H1 (cell line): ENCODE measurements around the gene SUGP2. TPM values are rescaled to one million over a fixed set of nuclear protein-coding genes. Genes with fewer than 3 reads are reported as not detected.

Experiments used
- CTCF ChIA-PET: fragments of 300-600 bp; sonication (Branson Sonifier 250); formaldehyde crosslinking; loops from one replicate; lab custom pipeline; 2021; ENCODE audit not compliant: partially characterized antibody; lab: Charles Lee
- POLR2A ChIA-PET: fragments of 300-600 bp; sonication (Branson Sonifier 250); formaldehyde crosslinking; loops from one replicate; lab custom pipeline; 2021; ENCODE audit warnings: inconsistent platforms; ENCODE audit not compliant: partially characterized antibody; lab: Charles Lee
- DNase-seq, 2 experiments: peaks; one replicate each; pipeline versions ENCODE4 v3.0.0 to v3.0.0-alpha.2; 2010 to 2022; ENCODE audit warnings: low spot score in 2 of 2, low read depth in 1 of 2, mixed read lengths in 1 of 2
- FAIRE-seq: peaks from 2 replicates; lab custom pipeline; 2011; peaks lifted over from hg19 to GRCh38; lab: Jason Lieb, UNC
- H2AFZ ChIP-seq: 2 replicates; pipeline ENCODE4 v1.8.1; 2012; ENCODE audit warnings: low read length, inconsistent platforms
- H2AK5ac ChIP-seq: 2 replicates; pipeline ENCODE4 v1.6.1; 2013; ENCODE audit warnings: low read depth, low read length
- H2BK120ac ChIP-seq: replicated peaks from 2 replicates; pipeline ENCODE3; 2013; ENCODE audit warnings: low read depth, low read length, inconsistent platforms
- H2BK12ac ChIP-seq: 2 replicates; pipeline ENCODE4 v1.6.1; 2013; ENCODE audit warnings: low read depth, low read length
- H2BK15ac ChIP-seq: 2 replicates; pipeline ENCODE4 v1.6.1; 2013; ENCODE audit warnings: low read length
- H2BK20ac ChIP-seq: 2 replicates; pipeline ENCODE4 v1.6.1; 2013; ENCODE audit warnings: low read length
- H2BK5ac ChIP-seq: 2 replicates; pipeline ENCODE4 v1.6.1; 2013; ENCODE audit warnings: low read depth, low read length
- H3K14ac ChIP-seq: 2 replicates; pipeline ENCODE4 v1.6.1; 2013; ENCODE audit warnings: inconsistent platforms; ENCODE audit not compliant: insufficient read length
- H3K18ac ChIP-seq: 2 replicates; pipeline ENCODE4 v1.6.1; 2013; ENCODE audit warnings: low read length; ENCODE audit errors: extremely low read depth
- H3K23ac ChIP-seq: 2 replicates; pipeline ENCODE4 v1.6.1; 2013; ENCODE audit warnings: inconsistent platforms; ENCODE audit not compliant: insufficient read length
- H3K23me2 ChIP-seq: 2 replicates; pipeline ENCODE4 v1.6.1; 2013; ENCODE audit warnings: low read depth, low read length
- H3K27ac ChIP-seq: 2 replicates; pipeline ENCODE4 v1.6.1; 2011; ENCODE audit warnings: low read depth, low read length, inconsistent platforms
- H3K27me3 ChIP-seq, 4 experiments: replicated peaks in 1 of 4; 1 replicate in 1 of 4; 2 replicates in 3 of 4; pipeline versions ENCODE4 v1.6.1 to v1.8.1; 2011 to 2013; ENCODE audit warnings: low read length in 3 of 4, mild to moderate bottlenecking in 3 of 4, inconsistent platforms in 2 of 4, mixed read lengths in 2 of 4, moderate library complexity in 1 of 4; ENCODE audit not compliant: control insufficient read depth in 3 of 4, insufficient read depth in 3 of 4; ENCODE audit errors: extremely low read depth in 1 of 4
- H3K36me3 ChIP-seq, 4 experiments: 2 replicates each; pipeline versions ENCODE4 v1.6.1 to v1.8.1; 2011 to 2013; ENCODE audit warnings: mild to moderate bottlenecking in 4 of 4, low read length in 3 of 4, moderate library complexity in 2 of 4, control low read depth in 1 of 4, inconsistent platforms in 1 of 4; ENCODE audit not compliant: insufficient read depth in 4 of 4, control insufficient read depth in 2 of 4
- H3K4ac ChIP-seq: replicated peaks from 2 replicates; pipeline ENCODE3; 2013; ENCODE audit warnings: low read length, low read depth, mixed read lengths, inconsistent platforms; ENCODE audit not compliant: insufficient read length
- H3K4me1 ChIP-seq, 4 experiments: replicated peaks in 1 of 4; 1 replicate in 1 of 4; 2 replicates in 3 of 4; pipeline versions ENCODE4 v1.6.1 to v1.8.1; 2011 to 2013; ENCODE audit warnings: low read length in 3 of 4, inconsistent platforms in 2 of 4, mixed read lengths in 1 of 4; ENCODE audit not compliant: insufficient read depth in 4 of 4, control insufficient read depth in 3 of 4
- H3K4me2 ChIP-seq, 2 experiments: 2 replicates each; pipeline versions ENCODE4 v1.6.1 to v1.8.1; 2011 to 2013; ENCODE audit warnings: low read depth in 2 of 2, low read length in 2 of 2, control low read depth in 1 of 2, inconsistent platforms in 1 of 2, mild to moderate bottlenecking in 1 of 2; ENCODE audit not compliant: insufficient read depth in 1 of 2
- H3K4me3 ChIP-seq, 4 experiments: fragments of 200-600, 300-600 bp in 1 of 4; sonication (generic), shearing (Covaris generic), sonication (Bioruptor Twin) in 1 of 4; 2 replicates each; pipeline versions ENCODE4 v1.5.1 to v1.8.1; 2011 to 2016; ENCODE audit warnings: low read length in 4 of 4, low read depth in 3 of 4, control low read depth in 2 of 4, inconsistent platforms in 2 of 4, mild to moderate bottlenecking in 2 of 4, mixed read lengths in 1 of 4, moderate library complexity in 1 of 4; ENCODE audit not compliant: insufficient read depth in 2 of 4; ENCODE audit errors: extremely low read depth in 1 of 4
- H3K56ac ChIP-seq: replicated peaks from 2 replicates; pipeline ENCODE3; 2013; ENCODE audit warnings: low read depth, mild to moderate bottlenecking, mixed read lengths, low read length, inconsistent platforms; ENCODE audit not compliant: insufficient read length
- H3K79me1 ChIP-seq: 2 replicates; pipeline ENCODE4 v1.6.1; 2013; ENCODE audit warnings: low read depth, low read length, control low read depth
- H3K79me2 ChIP-seq, 2 experiments: 2 replicates each; pipeline versions ENCODE4 v1.6.1 to v1.8.1; 2012 to 2013; ENCODE audit warnings: low read length in 2 of 2, mild to moderate bottlenecking in 2 of 2, inconsistent platforms in 1 of 2; ENCODE audit not compliant: insufficient read depth in 2 of 2, control insufficient read depth in 1 of 2
- H3K9ac ChIP-seq, 4 experiments: replicated peaks in 1 of 4; 1 replicate in 1 of 4; 2 replicates in 3 of 4; pipeline versions ENCODE4 v1.6.1 to v1.8.1; 2011 to 2013; ENCODE audit warnings: low read depth in 3 of 4, low read length in 3 of 4, control low read depth in 2 of 4, mild to moderate bottlenecking in 2 of 4, moderate library complexity in 2 of 4, inconsistent platforms in 1 of 4; ENCODE audit errors: extremely low read depth in 1 of 4
- H3K9me3 ChIP-seq, 2 experiments: 2 replicates each; pipeline versions ENCODE4 v1.6.1 to v1.8.1; 2012 to 2013; ENCODE audit warnings: mild to moderate bottlenecking in 2 of 2, moderate library complexity in 2 of 2, control low read depth in 1 of 2, inconsistent platforms in 1 of 2, low read depth in 1 of 2, low read length in 1 of 2, mixed read lengths in 1 of 2; ENCODE audit not compliant: insufficient read depth in 2 of 2
- H4K20me1 ChIP-seq, 2 experiments: replicated peaks in 1 of 2; 2 replicates each; pipeline versions ENCODE3 to v1.8.1; 2011 to 2013; ENCODE audit warnings: inconsistent platforms in 2 of 2, low read length in 2 of 2, mild to moderate bottlenecking in 1 of 2; ENCODE audit not compliant: insufficient read depth in 2 of 2, control insufficient read depth in 1 of 2
- H4K5ac ChIP-seq: 2 replicates; pipeline ENCODE4 v1.6.1; 2013; ENCODE audit warnings: low read length, low read depth, mixed read lengths, inconsistent platforms; ENCODE audit not compliant: insufficient read length
- H4K8ac ChIP-seq: 2 replicates; pipeline ENCODE4 v1.8.0; 2013; ENCODE audit warnings: mild to moderate bottlenecking, moderate library complexity, low read length, inconsistent platforms; ENCODE audit not compliant: insufficient read depth; ENCODE audit errors: extremely low read depth
- H4K91ac ChIP-seq: replicated peaks from 2 replicates; pipeline ENCODE3; 2013; ENCODE audit warnings: low read length, mixed read lengths, inconsistent platforms; ENCODE audit not compliant: insufficient read length
- ASH2L ChIP-seq: fragments of 200-600, 300-600 bp; sonication (generic); IDR thresholded peaks from one replicate; pipeline ENCODE4 v1.7.1; 2017; ENCODE audit warnings: low read length
- BCL11A ChIP-seq, 2 experiments: IDR thresholded peaks; one replicate each; pipeline ENCODE4 v1.6.1; 2011; ENCODE audit warnings: low read depth in 2 of 2, low read length in 2 of 2, mild to moderate bottlenecking in 2 of 2
- EZH2 ChIP-seq: fragments of 200-600 bp; sonication (generic); IDR thresholded peaks from 2 replicates; pipeline ENCODE4 v1.7.1; 2012; ENCODE audit warnings: low read depth, mild to moderate bottlenecking, moderate library complexity, low read length, inconsistent platforms; ENCODE audit not compliant: severe bottlenecking
- MAX ChIP-seq: IDR thresholded peaks from 2 replicates; pipeline ENCODE4 v1.6.1; 2012; ENCODE audit warnings: inconsistent platforms
- RBBP5 ChIP-seq: IDR thresholded peaks from 2 replicates; pipeline ENCODE4 v1.7.1; 2012; ENCODE audit warnings: low read depth, mild to moderate bottlenecking, inconsistent platforms, low read length, moderate library complexity, borderline replicate concordance
- RNF2 ChIP-seq: fragments of 200-900, 300-1000 bp; sonication (generic); IDR thresholded peaks from 2 replicates; pipeline ENCODE4 v1.7.1; 2016; ENCODE audit warnings: borderline replicate concordance, low read depth, mild to moderate bottlenecking, antibody characterized with exemption, low read length; ENCODE audit not compliant: poor library complexity, severe bottlenecking; ENCODE audit errors: missing control alignments
- TBP ChIP-seq: IDR thresholded peaks from 2 replicates; pipeline ENCODE4 v1.6.1; 2011; ENCODE audit warnings: low read depth, low read length, improper control_type of control experiment
- WGBS, 2 experiments: shearing (Covaris generic) in 1 of 2; methylation state at CpG; one replicate each; pipeline versions ENCODE4 v1.1.6 to v1.1.7; 2013 to 2015; ENCODE audit warnings: low lambda C conversion rate in 2 of 2, mixed read lengths in 2 of 2, inconsistent platforms in 1 of 2, low coverage in 1 of 2, missing lambda C conversion rate in 1 of 2; ENCODE audit not compliant: insufficient replicate concordance in 2 of 2, insufficient coverage in 1 of 2, insufficient read length in 1 of 2; ENCODE audit errors: extremely low coverage in 1 of 2, missing lambda C conversion rate in 1 of 2; 5-methylcytosine and 5-hydroxymethylcytosine counted together
- polyA plus RNA-seq, 7 experiments: library from polyadenylated mRNA; depleted of rRNA in 3 of 7; stranded (reverse) in 5 of 7; unstranded in 2 of 7; fragments of >200 nt in 5 of 7; fragments of 200-250 nt in 2 of 7; gene quantifications; 1 replicate in 5 of 7; 2 replicates in 1 of 7; 4 replicates in 1 of 7; pipeline versions ENCODE4 v1.2.1 to v1.2.3, GENCODE V29; 2011 to 2013; ENCODE audit warnings: missing spikeins in 2 of 7, mixed read lengths in 2 of 7
- total RNA-seq: library from RNA; stranded (reverse); fragmentation: NEBNext Ultra II Directional; extraction: Animal tissue kit (Norgen Biotek cat#: 25700); gene quantifications from 2 replicates; pipeline ENCODE4 v1.2.1, GENCODE V29; 2021

Gene SUGP2
- total and polyA plus RNA-seq, 2 of the 8 experiments (the other 6 are each of a cell fraction or from before 2014, with no cell fraction given), result 57.7 to 114 TPM

- CTCF ChIA-PET, result interaction anchor here (0.8 to 3.7 kb wide), 8 partner anchors 9 to 115 kb away, joined by 3 to 23 read pairs (median 4); no protein-coding TSS in a partner anchor
- TF ChIP-seq EZH2 (no peak), ASH2L (no peak), TBP (no peak), RNF2 (no peak), MAX (no peak), RBBP5 (no peak), BCL11A (IDR thresholded peaks at IDR 0.05; ENCODE audit: low read depth in 2 of 2, low read length in 2 of 2) (no peak)
- peaks cover 0 to 15% (median 12%) of the 10 kb centered on the region in 4 experiments; a peak in 6 of 7 replicates for H3K27me3 ChIP-seq
- H3K23ac ChIP-seq, result no peak overlapping the region
- H3K9me3 ChIP-seq, result no peaks in the 10 kb centered on the region
- H3K4me1 ChIP-seq, result peaks cover 0 to 7% (median 5%) of the 10 kb centered on the region in 4 experiments; a peak in 5 of 7 replicates
- no peak overlapping the region for H2BK20ac ChIP-seq
- no peak overlapping the region for H3K27ac ChIP-seq
- H2BK12ac ChIP-seq, result no peak overlapping the region
- H4K8ac ChIP-seq, result no peak overlapping the region
- no peak overlapping the region for H3K9ac ChIP-seq
- H2BK120ac ChIP-seq, result no peak overlapping the region
- no peak overlapping the region for H3K4ac ChIP-seq
- H3K36me3 ChIP-seq, result peaks cover 12 to 27% (median 22%) of the 10 kb centered on the region in 4 experiments; a peak in 7 of 8 replicates
- H3K4me3 ChIP-seq, result no peak overlapping the region
- H4K5ac ChIP-seq, result no peak overlapping the region
- H4K20me1 ChIP-seq, result peaks cover 7 to 20% of the 10 kb centered on the region in 2 experiments
- no peak overlapping the region for H2AFZ ChIP-seq
- peaks cover 6% of the 10 kb centered on the region for H3K23me2 ChIP-seq
- FAIRE-seq, result no peak
- no peak overlapping the region for H3K4me2 ChIP-seq
- H2BK15ac ChIP-seq, result no peak overlapping the region
- H2BK5ac ChIP-seq, result no peak overlapping the region
- H4K91ac ChIP-seq, result no peak overlapping the region
- H2AK5ac ChIP-seq, result no peak overlapping the region
- H3K14ac ChIP-seq, result no peak overlapping the region
- H3K18ac ChIP-seq, result no peak overlapping the region
- no peaks in the 10 kb centered on the region for H3K79me1 ChIP-seq
- DNase-seq, result no peak
- no peak overlapping the region for H3K56ac ChIP-seq
- H3K79me2 ChIP-seq, result no peaks in the 10 kb centered on the region
- WGBS, 2 experiments, result 92% methylated on average over 12 of the region's 12 CpGs; no CpG with 5 or more reads in 1 of the 2 experiments
- POLR2A ChIA-PET, result interaction anchor here (0.9 to 1.6 kb wide), 6 partner anchors 9 to 124 kb away, joined by 3 to 4 read pairs (median 3); no protein-coding TSS in a partner anchor
These were observed 26.7 kb upstream of the SUGP2 start for GRCh38 chr19:19059837-19060611.
